Measurements from ENCODE around the gene RAD51AP2. TPM values are rescaled to one million over a fixed set of nuclear protein-coding genes. Genes with fewer than 3 reads are reported as not detected.

The RAD51AP2 gene
- total and polyA plus RNA-seq, 2 donors, result 0.18 TPM; not detected in 1

- H3K27ac ChIP-seq (ENCODE audit: low read depth in 1 of 2, low read length in 1 of 2), result no peak overlapping the region
Observed at GRCh38 chr2:17545680-17546613, 27.7 kb upstream of the RAD51AP2 start.

GRCh38 chr2:17544256-17544655 lies 26.0 kb upstream of the RAD51AP2 start:
- DNase-seq (ENCODE audit: low read depth in 6 of 9, low spot score in 9 of 9), result no peak
- no peak overlapping the region for H3K4me3 ChIP-seq (ENCODE audit: low read length in 2 of 2)
- no peaks in the 10 kb centered on the region for H3K9me3 ChIP-seq (ENCODE audit: control insufficient read depth in 2 of 2, insufficient read depth in 1 of 2, low read length in 1 of 2)
- H3K27me3 ChIP-seq (ENCODE audit: control insufficient read depth in 2 of 2, insufficient read depth in 1 of 2, low read length in 1 of 2), result peaks cover 36 to 47% of the 10 kb centered on the region in 2 donors
- H3K36me3 ChIP-seq (ENCODE audit: control insufficient read depth in 2 of 2, insufficient read depth in 2 of 2, low read length in 1 of 2), result no peaks in the 10 kb centered on the region
- H3K4me1 ChIP-seq (ENCODE audit: control insufficient read depth in 2 of 2, insufficient read depth in 2 of 2, low read length in 2 of 2), result peaks cover 0 to 4% of the 10 kb centered on the region in 2 donors
- 76% methylated on average over 3 of the region's 3 CpGs for WGBS
- no peak overlapping the region for H3K27ac ChIP-seq (ENCODE audit: low read depth in 1 of 2, low read length in 1 of 2)

More at GRCh38 chr2:17545680-17546613, 27.7 kb upstream of the RAD51AP2 start:
- WGBS, result 56% methylated on average over 5 of the region's 5 CpGs
- no peaks in the 10 kb centered on the region for H3K36me3 ChIP-seq (ENCODE audit: control insufficient read depth in 2 of 2, insufficient read depth in 2 of 2, low read length in 1 of 2)
- H3K4me3 ChIP-seq (ENCODE audit: low read length in 2 of 2), result no peak overlapping the region
- no peak for DNase-seq (ENCODE audit: low read depth in 6 of 9, low spot score in 9 of 9)
- no peaks in the 10 kb centered on the region for H3K9me3 ChIP-seq (ENCODE audit: control insufficient read depth in 2 of 2, insufficient read depth in 1 of 2, low read length in 1 of 2)
- H3K4me1 ChIP-seq (ENCODE audit: control insufficient read depth in 2 of 2, insufficient read depth in 2 of 2, low read length in 2 of 2), result no peaks in the 10 kb centered on the region
- peaks cover 19 to 30% of the 10 kb centered on the region in 2 donors for H3K27me3 ChIP-seq (ENCODE audit: control insufficient read depth in 2 of 2, insufficient read depth in 1 of 2, low read length in 1 of 2)

- Histone ChIP-seq H3K4me1 (ENCODE audit: control insufficient read depth in 2 of 2, insufficient read depth in 2 of 2, low read length in 2 of 2) (peaks cover 0 to 4% of the 10 kb centered on the region in 2 donors), H3K4me3 (ENCODE audit: low read length in 2 of 2) (no peak overlapping the region), H3K36me3 (ENCODE audit: control insufficient read depth in 2 of 2, insufficient read depth in 2 of 2, low read length in 1 of 2) (no peaks in the 10 kb centered on the region), H3K27ac (ENCODE audit: low read depth in 1 of 2, low read length in 1 of 2) (no peak overlapping the region), H3K27me3 (ENCODE audit: control insufficient read depth in 2 of 2, insufficient read depth in 1 of 2, low read length in 1 of 2) (peaks cover 40 to 51% of the 10 kb centered on the region in 2 donors), H3K9me3 (ENCODE audit: control insufficient read depth in 2 of 2, insufficient read depth in 1 of 2, low read length in 1 of 2) (no peaks in the 10 kb centered on the region)
- no peak for DNase-seq (ENCODE audit: low read depth in 6 of 9, low spot score in 9 of 9)
Observed at GRCh38 chr2:17543848-17544247, 25.6 kb upstream of the RAD51AP2 start.

- Histone ChIP-seq H3K4me1 (ENCODE audit: control insufficient read depth in 2 of 2, insufficient read depth in 2 of 2, low read length in 2 of 2) (peaks cover 0 to 4% of the 10 kb centered on the region in 2 donors), H3K27ac (ENCODE audit: low read depth in 1 of 2, low read length in 1 of 2) (no peak overlapping the region), H3K36me3 (ENCODE audit: control insufficient read depth in 2 of 2, insufficient read depth in 2 of 2, low read length in 1 of 2) (no peaks in the 10 kb centered on the region), H3K4me3 (ENCODE audit: low read length in 2 of 2) (no peak overlapping the region), H3K9me3 (ENCODE audit: control insufficient read depth in 2 of 2, insufficient read depth in 1 of 2, low read length in 1 of 2) (no peaks in the 10 kb centered on the region), H3K27me3 (ENCODE audit: control insufficient read depth in 2 of 2, insufficient read depth in 1 of 2, low read length in 1 of 2) (peaks cover 46 to 58% of the 10 kb centered on the region in 2 donors)
- WGBS, result 34% methylated on average over 6 of the region's 6 CpGs
- DNase-seq (ENCODE audit: low read depth in 6 of 9, low spot score in 9 of 9), result no peak
Observed at GRCh38 chr2:17543131-17543660, 25.0 kb upstream of the RAD51AP2 start.

DNA sequence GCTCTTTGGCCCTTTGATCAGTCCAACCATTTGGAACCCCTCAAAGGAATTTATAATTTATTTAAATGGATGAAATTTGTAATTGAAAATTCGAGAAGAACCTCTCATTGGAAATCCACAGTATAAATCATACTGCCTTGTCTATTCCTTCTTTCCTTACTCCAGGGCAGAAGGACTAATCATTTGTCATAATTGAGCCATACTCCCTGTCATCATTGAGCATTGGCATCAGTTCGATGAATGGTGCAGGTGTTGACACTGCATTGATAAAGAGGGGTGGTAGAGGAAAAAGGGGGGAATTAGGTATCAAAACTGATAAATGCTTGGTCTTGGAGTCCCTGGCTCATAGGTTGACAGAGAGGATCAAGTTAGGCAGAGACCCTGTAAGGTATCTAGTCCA lies 24.2 kb upstream of the RAD51AP2 start:
- no peak for DNase-seq (ENCODE audit: low read depth in 6 of 9, low spot score in 9 of 9)
- Histone ChIP-seq H3K36me3 (ENCODE audit: control insufficient read depth in 2 of 2, insufficient read depth in 2 of 2, low read length in 1 of 2) (no peaks in the 10 kb centered on the region), H3K27me3 (ENCODE audit: control insufficient read depth in 2 of 2, insufficient read depth in 1 of 2, low read length in 1 of 2) (peaks cover 54 to 65% of the 10 kb centered on the region in 2 donors), H3K27ac (ENCODE audit: low read depth in 1 of 2, low read length in 1 of 2) (no peak overlapping the region), H3K4me3 (ENCODE audit: low read length in 2 of 2) (no peak overlapping the region), H3K9me3 (ENCODE audit: control insufficient read depth in 2 of 2, insufficient read depth in 1 of 2, low read length in 1 of 2) (no peaks in the 10 kb centered on the region), H3K4me1 (ENCODE audit: control insufficient read depth in 2 of 2, insufficient read depth in 2 of 2, low read length in 2 of 2) (peaks cover 0 to 4% of the 10 kb centered on the region in 2 donors)
- 81% methylated on average over 2 of the region's 2 CpGs for WGBS

DNA sequence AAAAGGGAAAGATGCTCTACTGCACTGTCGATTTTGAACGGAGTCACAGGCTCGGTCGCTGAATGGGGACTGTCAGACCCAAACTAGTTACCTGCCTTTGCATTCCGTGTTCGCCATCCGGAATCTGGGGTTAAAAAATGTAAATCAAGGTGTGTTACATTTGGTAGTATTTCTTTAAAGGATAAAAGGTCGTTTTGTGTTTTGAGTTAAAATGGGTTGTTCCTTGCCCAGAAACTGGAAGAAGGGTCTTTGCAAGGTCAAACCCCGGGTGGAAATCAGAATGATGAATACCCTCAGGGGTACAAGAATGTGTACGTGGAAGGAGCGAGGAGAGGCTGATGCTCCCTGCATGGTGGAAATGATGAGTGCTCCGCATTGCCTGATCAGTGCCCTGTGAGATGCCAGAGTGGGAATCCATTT lies 23.3 kb upstream of the RAD51AP2 start:
- Histone ChIP-seq H3K27me3 (ENCODE audit: control insufficient read depth in 2 of 2, insufficient read depth in 1 of 2, low read length in 1 of 2) (peaks cover 55 to 70% of the 10 kb centered on the region in 2 donors), H3K4me1 (ENCODE audit: control insufficient read depth in 2 of 2, insufficient read depth in 2 of 2, low read length in 2 of 2) (peaks cover 0 to 4% of the 10 kb centered on the region in 2 donors), H3K27ac (ENCODE audit: low read depth in 1 of 2, low read length in 1 of 2) (no peak overlapping the region), H3K36me3 (ENCODE audit: control insufficient read depth in 2 of 2, insufficient read depth in 2 of 2, low read length in 1 of 2) (no peaks in the 10 kb centered on the region), H3K9me3 (ENCODE audit: control insufficient read depth in 2 of 2, insufficient read depth in 1 of 2, low read length in 1 of 2) (no peaks in the 10 kb centered on the region), H3K4me3 (ENCODE audit: low read length in 2 of 2) (no peak overlapping the region)
- WGBS, result 9% methylated on average over 12 of the region's 12 CpGs
- no peak for DNase-seq (ENCODE audit: low read depth in 6 of 9, low spot score in 9 of 9)

- H3K36me3 ChIP-seq (ENCODE audit: control insufficient read depth in 2 of 2, insufficient read depth in 2 of 2, low read length in 1 of 2), result no peaks in the 10 kb centered on the region
- no peak overlapping the region for H3K27ac ChIP-seq (ENCODE audit: low read depth in 1 of 2, low read length in 1 of 2)
- H3K4me3 ChIP-seq (ENCODE audit: low read length in 2 of 2), result no peak overlapping the region
- 7% methylated on average over 21 of the region's 21 CpGs for WGBS
- no peak for DNase-seq (ENCODE audit: low read depth in 6 of 9, low spot score in 9 of 9)
- no peaks in the 10 kb centered on the region for H3K9me3 ChIP-seq (ENCODE audit: control insufficient read depth in 2 of 2, insufficient read depth in 1 of 2, low read length in 1 of 2)
- H3K27me3 ChIP-seq (ENCODE audit: control insufficient read depth in 2 of 2, insufficient read depth in 1 of 2, low read length in 1 of 2), result peaks cover 55 to 70% of the 10 kb centered on the region in 2 donors
- peaks cover 0 to 4% of the 10 kb centered on the region in 2 donors for H3K4me1 ChIP-seq (ENCODE audit: control insufficient read depth in 2 of 2, insufficient read depth in 2 of 2, low read length in 2 of 2)
Observed at GRCh38 chr2:17540813-17541530, 22.7 kb upstream of the RAD51AP2 start.

DNA sequence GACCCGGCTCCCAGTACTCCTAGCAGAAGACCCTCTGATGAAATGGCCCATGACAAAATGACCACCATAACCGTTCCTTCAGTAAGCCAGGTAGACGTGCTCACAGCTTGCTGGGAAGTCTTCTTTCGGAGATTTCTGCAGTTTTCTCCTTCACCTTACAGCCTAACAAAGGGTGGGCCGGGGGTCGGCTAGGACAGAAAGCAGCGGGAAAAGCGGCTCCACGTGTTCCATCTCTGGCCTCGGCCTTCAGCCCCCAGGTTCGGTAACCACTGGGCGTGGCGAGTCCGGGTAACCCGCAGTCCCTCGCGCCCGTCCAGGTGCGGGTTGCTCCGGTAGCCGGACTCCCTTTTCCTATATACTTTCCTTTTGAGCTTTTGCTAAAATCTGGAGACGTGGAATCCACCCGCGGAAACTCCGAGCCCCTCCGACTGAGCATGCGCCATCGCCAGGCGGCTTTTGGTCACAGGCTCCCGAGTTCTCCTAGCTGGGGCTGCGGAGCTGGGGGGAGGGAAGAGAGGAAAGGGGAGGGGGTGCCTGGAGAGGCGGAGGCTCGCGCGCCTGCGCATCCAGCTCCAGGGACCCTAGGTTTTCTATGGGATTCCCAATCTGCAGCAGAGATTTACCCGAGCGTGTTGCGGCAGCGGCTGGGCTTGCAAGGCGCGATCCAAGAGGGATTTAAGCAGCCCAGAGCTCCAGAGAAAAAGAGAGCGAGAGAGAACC lies 22.0 kb upstream of the RAD51AP2 start, which contains the start of gene VSNL1:
Gene VSNL1, plus strand, starts transcription at position 604 of the 720 bp plus-strand sequence. CDS start 51,379 bp downstream, outside the sequence.
- WGBS, result 2% methylated on average over 43 of the region's 43 CpGs
- no peaks in the 10 kb centered on the region for H3K9me3 ChIP-seq (ENCODE audit: control insufficient read depth in 2 of 2, insufficient read depth in 1 of 2, low read length in 1 of 2)
- DNase-seq (ENCODE audit: low read depth in 6 of 9, low spot score in 9 of 9), result peak in 3 of 9 donors; percentile 6 to 33 (median 11)
- peak within 1 kb of the TSS; percentile 3 to 29 for H3K4me3 ChIP-seq (ENCODE audit: low read length in 2 of 2)
- peaks cover 0 to 4% of the 10 kb centered on the region in 2 donors for H3K4me1 ChIP-seq (ENCODE audit: control insufficient read depth in 2 of 2, insufficient read depth in 2 of 2, low read length in 2 of 2)
- peaks cover 55 to 70% of the 10 kb centered on the region in 2 donors for H3K27me3 ChIP-seq (ENCODE audit: control insufficient read depth in 2 of 2, insufficient read depth in 1 of 2, low read length in 1 of 2)
- no peaks in the 10 kb centered on the region for H3K36me3 ChIP-seq (ENCODE audit: control insufficient read depth in 2 of 2, insufficient read depth in 2 of 2, low read length in 1 of 2)
- peak within 1 kb of the TSS in 1 of 2 donors; percentile 52 for H3K27ac ChIP-seq (ENCODE audit: low read depth in 1 of 2, low read length in 1 of 2)
